Measurements from ENCODE around the gene NPAS2. TPM values are rescaled to one million over a fixed set of nuclear protein-coding genes. Genes with fewer than 3 reads are reported as not detected.

Gene NPAS2
- total and polyA plus RNA-seq, 2 of the 8 experiments (the other 6 are each of a cell fraction or from before 2014, with no cell fraction given), result 1.8 to 1.9 TPM

GRCh38 chr2:100821911-100822265 is 1.9 kb downstream of the NPAS2 start:
- H3K4me1 ChIP-seq (replicated peaks in 1 of 4; ENCODE audit: control insufficient read depth in 3 of 4, insufficient read depth in 4 of 4, low read length in 3 of 4), result peaks cover 0 to 17% (median 6%) of the 10 kb centered on the region in 4 experiments; a peak in 5 of 7 replicates
- H3K9me3 ChIP-seq (ENCODE audit: insufficient read depth in 2 of 2, low read depth in 1 of 2, low read length in 1 of 2), result no peaks in the 10 kb centered on the region
- WGBS, 2 experiments (ENCODE audit: extremely low coverage in 1 of 2, insufficient coverage in 1 of 2, insufficient read length in 1 of 2, insufficient replicate concordance in 2 of 2, low coverage in 1 of 2, low lambda C conversion rate in 2 of 2, missing lambda C conversion rate in 1 of 2), result 31% methylated on average over 9 of the region's 9 CpGs; no CpG with 5 or more reads in 1 of the 2 experiments
- H4K20me1 ChIP-seq (replicated peaks in 1 of 2; ENCODE audit: control insufficient read depth in 1 of 2, insufficient read depth in 2 of 2, low read length in 2 of 2), result no peaks in the 10 kb centered on the region
- peaks cover 16% of the 10 kb centered on the region; the same call in 1 of the 2 replicates for H3K23me2 ChIP-seq (ENCODE audit: low read depth, low read length)
- no peak overlapping the region for H4K8ac ChIP-seq (ENCODE audit: extremely low read depth, insufficient read depth, low read length)
- POLR2A ChIA-PET (ENCODE audit: partially characterized antibody), result interaction anchor here (1.4 kb wide), 1 partner anchor 181 kb away, joined by 7 read pairs; the partner anchor contains the start of gene RPL31
- H3K4me3 ChIP-seq (ENCODE audit: extremely low read depth in 1 of 4, insufficient read depth in 2 of 4, low read depth in 3 of 4, low read length in 4 of 4), result no peak overlapping the region; a peak in 1 of 8 replicates
- H2BK5ac ChIP-seq (ENCODE audit: low read depth, low read length), result no peak overlapping the region
- CTCF ChIA-PET (ENCODE audit: partially characterized antibody), result interaction anchor here (1.0 to 1.2 kb wide), 3 partner anchors 31 to 54 kb away, joined by 3 read pairs; no protein-coding TSS in a partner anchor
- no peak overlapping the region for H3K23ac ChIP-seq (ENCODE audit: insufficient read length)
- H3K4me2 ChIP-seq (ENCODE audit: insufficient read depth in 1 of 2, low read depth in 2 of 2, low read length in 2 of 2), result no peak overlapping the region; a peak in 1 of 4 replicates
- no peak overlapping the region for H3K9ac ChIP-seq (replicated peaks in 1 of 4; ENCODE audit: extremely low read depth in 1 of 4, low read depth in 3 of 4, low read length in 3 of 4)
- no peak overlapping the region for H2BK20ac ChIP-seq (ENCODE audit: low read length)
- H2BK15ac ChIP-seq (ENCODE audit: low read length), result no peak overlapping the region
- no peak overlapping the region for H4K5ac ChIP-seq (ENCODE audit: insufficient read length, low read depth, low read length)
- H4K91ac ChIP-seq (replicated peaks; ENCODE audit: insufficient read length, low read length), result no peak overlapping the region
- no peaks in the 10 kb centered on the region for H3K79me1 ChIP-seq (ENCODE audit: low read depth, low read length)
- H2AFZ ChIP-seq (ENCODE audit: low read length), result no peak overlapping the region
- DNase-seq (ENCODE audit: low read depth in 1 of 2, low spot score in 2 of 2) (no peak), FAIRE-seq (no peak)
- H3K4ac ChIP-seq (replicated peaks; ENCODE audit: insufficient read length, low read depth, low read length), result no peak overlapping the region
- peaks cover 21 to 57% (median 47%) of the 10 kb centered on the region in 4 experiments for H3K27me3 ChIP-seq (replicated peaks in 1 of 4; ENCODE audit: control insufficient read depth in 3 of 4, extremely low read depth in 1 of 4, insufficient read depth in 3 of 4, low read length in 3 of 4)
- no peak overlapping the region for H2AK5ac ChIP-seq (ENCODE audit: low read depth, low read length)
- no peak overlapping the region for H2BK12ac ChIP-seq (ENCODE audit: low read depth, low read length)
- no peak overlapping the region for H3K18ac ChIP-seq (ENCODE audit: extremely low read depth, low read length)
- TF ChIP-seq TAF7 (optimal IDR thresholded peaks at IDR 0.05; ENCODE audit: borderline replicate concordance, low read depth, low read length), result no peak
- TF ChIP-seq ATF3 (IDR thresholded peaks at IDR 0.05; ENCODE audit: insufficient read depth, low read depth, low read length), result no peak
- TF ChIP-seq RFX5 (IDR thresholded peaks at IDR 0.05; ENCODE audit: borderline replicate concordance, low read depth, low read length), result no peak
- no peak for TF ChIP-seq USF2 (IDR thresholded peaks at IDR 0.05; ENCODE audit: low read length)
- TF ChIP-seq JUN (IDR thresholded peaks at IDR 0.05; ENCODE audit: low read depth, low read length), result no peak
- H3K56ac ChIP-seq (replicated peaks; ENCODE audit: insufficient read length, low read depth, low read length), result no peak overlapping the region
- no peaks in the 10 kb centered on the region for H3K79me2 ChIP-seq (ENCODE audit: control insufficient read depth in 1 of 2, insufficient read depth in 2 of 2, low read length in 2 of 2)
- no peak overlapping the region for H3K14ac ChIP-seq (ENCODE audit: insufficient read length)
- no peak overlapping the region for H3K27ac ChIP-seq (ENCODE audit: low read depth, low read length)
- H3K36me3 ChIP-seq (ENCODE audit: control insufficient read depth in 2 of 4, insufficient read depth in 4 of 4, low read length in 3 of 4), result no peaks in the 10 kb centered on the region
- H2BK120ac ChIP-seq (replicated peaks; ENCODE audit: low read depth, low read length), result no peak overlapping the region

Data from H1 (cell line).